CD4-positive, alpha-beta T cell (primary cell): Measurements from ENCODE around the gene CHEK2. TPM values are rescaled to one million over a fixed set of nuclear protein-coding genes. Genes with fewer than 3 reads are reported as not detected.
"Not testable (repeated sequence)": the region's sequence is repeated elsewhere in the genome, so short reads cannot be mapped to it uniquely, and the experiment has no call there.

Source experiments
- ATAC-seq: fragments of 200-7000 bp; cut with Tn5 transposase; one replicate; pipeline ENCODE4 v1.10.0; 2022; ENCODE audit warnings: mild to moderate bottlenecking; ENCODE audit not compliant: poor library complexity
- CTCF ChIA-PET: fragments of 350-600 bp; sonication (Branson Sonifier 250); formaldehyde crosslinking; loops from one replicate; lab custom pipeline; 2021; ENCODE audit warnings: antibody characterized with exemption, inconsistent platforms; lab: Charles Lee
- POLR2A ChIA-PET: fragments of 350-600 bp; sonication (Branson Sonifier 250); formaldehyde crosslinking; loops from one replicate; lab custom pipeline; 2021; ENCODE audit warnings: antibody characterized with exemption, inconsistent platforms; lab: Charles Lee
- DNase-seq, 14 experiments: peaks; one replicate each; pipeline ENCODE4 v3.0.0-alpha.2; 2013 to 2020; ENCODE audit warnings: mixed read lengths in 2 of 14
- H3K27ac ChIP-seq, 2 donors: one replicate each; pipeline versions ENCODE4 v1.5.1 to v1.7.0; 2013; ENCODE audit warnings: low read length in 2 of 2, low read depth in 1 of 2, mild to moderate bottlenecking in 1 of 2
- H3K27me3 ChIP-seq, 2 experiments: 1 replicate in 1 of 2; 2 replicates in 1 of 2; pipeline versions ENCODE4 v1.6.1 to v1.7.0; 2013; ENCODE audit warnings: low read length in 2 of 2, control low read depth in 1 of 2, mild to moderate bottlenecking in 1 of 2, moderate library complexity in 1 of 2; ENCODE audit not compliant: insufficient read depth in 2 of 2, control insufficient read depth in 1 of 2
- H3K36me3 ChIP-seq: one replicate; pipeline ENCODE4 v1.6.1; 2013; ENCODE audit warnings: low read length, control low read depth; ENCODE audit not compliant: insufficient read depth
- H3K4me1 ChIP-seq: one replicate; pipeline ENCODE4 v1.6.1; 2013; ENCODE audit warnings: low read length, control low read depth; ENCODE audit not compliant: insufficient read depth
- H3K4me3 ChIP-seq: one replicate; pipeline ENCODE4 v1.5.1; 2013; ENCODE audit warnings: mild to moderate bottlenecking, low read length, moderate library complexity
- H3K9me3 ChIP-seq, 2 experiments: 1 replicate in 1 of 2; 2 replicates in 1 of 2; pipeline versions ENCODE4 v1.6.1 to v1.7.0; 2013; ENCODE audit warnings: low read length in 2 of 2, mild to moderate bottlenecking in 2 of 2, control low read depth in 1 of 2, moderate library complexity in 1 of 2; ENCODE audit not compliant: control insufficient read depth in 1 of 2, insufficient read depth in 1 of 2
- H3K27ac Mint-ChIP-seq: one replicate; pipeline ENCODE4 v1.8.0; 2020; ENCODE audit warnings: mixed read lengths
- H3K27me3 Mint-ChIP-seq: one replicate; pipeline ENCODE4 v1.8.0; 2021; ENCODE audit warnings: mixed read lengths
- H3K36me3 Mint-ChIP-seq: one replicate; pipeline ENCODE4 v1.8.0; 2021; ENCODE audit warnings: low read depth, mixed read lengths
- H3K4me1 Mint-ChIP-seq: one replicate; pipeline ENCODE4 v1.8.0; 2021; ENCODE audit warnings: low read depth, mixed read lengths
- H3K4me3 Mint-ChIP-seq: one replicate; pipeline ENCODE4 v1.8.0; 2020; ENCODE audit warnings: mild to moderate bottlenecking, mixed read lengths
- H3K9me3 Mint-ChIP-seq: one replicate; pipeline ENCODE4 v1.8.0; 2020; ENCODE audit warnings: mixed read lengths
- intact Hi-C, 2 experiments: fragments of 100-400 bp; cut with DNase I in 1 of 2; cut with micrococcal nuclease in 1 of 2; formaldehyde crosslinking; loops; one replicate each; pipeline versions ENCODE4 v1.15.1 to v1.9.0; 2023 to 2025; cut with DNase I, micrococcal nuclease
- total RNA-seq, 174 experiments: library from RNA in 2 of 174; stranded (reverse) in 2 of 174; gene quantifications; one replicate each; pipeline ENCODE4 v1.2.3 and lab custom pipeline; 2021 to 2026
- TF ChIP-seq, protein P1 (sequence below): fragments of 200-600 bp; IDR thresholded peaks from one replicate; pipeline ENCODE4 v1.8.0; 2022; ENCODE audit warnings: antibody characterized with exemption, mild to moderate bottlenecking

Gene CHEK2
- total RNA-seq, 2 experiments from 2014 or later = 2.6 to 4.0 TPM

- ChIA-PET POLR2A (no interaction called here), CTCF (no interaction called here)
- H3K4me1 ChIP-seq = no peaks in the 10 kb centered on the region
- H3K27ac ChIP-seq = no peak overlapping the region
- Mint-ChIP-seq H3K36me3 (peaks cover 36% of the 10 kb centered on the region), H3K27me3 (no peaks in the 10 kb centered on the region), H3K9me3 (no peaks in the 10 kb centered on the region), H3K4me3 (no peak overlapping the region), H3K27ac (no peak overlapping the region), H3K4me1 (no peaks in the 10 kb centered on the region)
- H3K4me3 ChIP-seq = no peak overlapping the region
- TF ChIP-seq, protein P1, sequence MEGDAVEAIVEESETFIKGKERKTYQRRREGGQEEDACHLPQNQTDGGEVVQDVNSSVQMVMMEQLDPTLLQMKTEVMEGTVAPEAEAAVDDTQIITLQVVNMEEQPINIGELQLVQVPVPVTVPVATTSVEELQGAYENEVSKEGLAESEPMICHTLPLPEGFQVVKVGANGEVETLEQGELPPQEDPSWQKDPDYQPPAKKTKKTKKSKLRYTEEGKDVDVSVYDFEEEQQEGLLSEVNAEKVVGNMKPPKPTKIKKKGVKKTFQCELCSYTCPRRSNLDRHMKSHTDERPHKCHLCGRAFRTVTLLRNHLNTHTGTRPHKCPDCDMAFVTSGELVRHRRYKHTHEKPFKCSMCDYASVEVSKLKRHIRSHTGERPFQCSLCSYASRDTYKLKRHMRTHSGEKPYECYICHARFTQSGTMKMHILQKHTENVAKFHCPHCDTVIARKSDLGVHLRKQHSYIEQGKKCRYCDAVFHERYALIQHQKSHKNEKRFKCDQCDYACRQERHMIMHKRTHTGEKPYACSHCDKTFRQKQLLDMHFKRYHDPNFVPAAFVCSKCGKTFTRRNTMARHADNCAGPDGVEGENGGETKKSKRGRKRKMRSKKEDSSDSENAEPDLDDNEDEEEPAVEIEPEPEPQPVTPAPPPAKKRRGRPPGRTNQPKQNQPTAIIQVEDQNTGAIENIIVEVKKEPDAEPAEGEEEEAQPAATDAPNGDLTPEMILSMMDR = no peak
- H3K27me3 ChIP-seq = no peaks in the 10 kb centered on the region
- intact Hi-C loops = no loop called here
- no peaks in the 10 kb centered on the region for H3K9me3 ChIP-seq
- H3K36me3 ChIP-seq = no peaks in the 10 kb centered on the region
- DNase-seq (no peak), ATAC-seq (no peak)
These were observed 38.7 kb downstream of the CHEK2 start for GRCh38 chr22:28702891-28703290.

GRCh38 chr22:28693041-28693760, 48.4 kb downstream of the CHEK2 start:
- CTCF ChIA-PET, ATAC-seq, H3K27ac Mint-ChIP-seq: not testable (repeated sequence)

DNA sequence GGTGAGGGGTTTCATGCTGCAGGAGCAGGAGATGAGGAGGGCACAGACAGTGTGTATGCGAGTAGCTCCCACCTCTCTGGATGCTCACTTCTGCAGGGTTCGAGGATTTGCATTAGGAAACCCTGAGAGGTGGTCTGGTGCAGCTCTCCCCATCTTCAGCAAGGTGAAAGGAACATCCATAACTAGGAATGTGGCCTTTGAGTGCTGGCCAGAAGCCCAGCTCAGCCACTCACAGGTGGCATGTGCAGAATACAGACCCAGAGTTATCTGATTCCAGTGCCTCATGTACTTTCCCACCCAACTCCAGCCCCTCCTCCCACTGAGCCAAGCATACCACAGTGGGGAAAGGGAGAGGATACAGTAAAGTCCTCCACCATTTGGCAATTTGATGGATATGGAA, 51.8 kb downstream of the CHEK2 start:
- H3K27ac ChIP-seq, H3K9me3 Mint-ChIP-seq, H3K27ac Mint-ChIP-seq, intact Hi-C loops, H3K9me3 ChIP-seq, POLR2A ChIA-PET, H3K4me1 ChIP-seq, ATAC-seq, CTCF ChIA-PET, H3K4me3 ChIP-seq, DNase-seq, H3K4me1 Mint-ChIP-seq, H3K27me3 ChIP-seq, H3K36me3 ChIP-seq, H3K4me3 Mint-ChIP-seq: not testable (repeated sequence)
- Mint-ChIP-seq H3K27me3 (peaks cover 34% of the 10 kb centered on the region), H3K36me3 (peaks cover 23% of the 10 kb centered on the region)

More at GRCh38 chr22:28693041-28693760, 48.4 kb downstream of the CHEK2 start:
- H3K4me1 Mint-ChIP-seq, H3K27me3 ChIP-seq, H3K9me3 ChIP-seq, H3K36me3 ChIP-seq, H3K4me3 ChIP-seq, H3K9me3 Mint-ChIP-seq, H3K27ac ChIP-seq, H3K4me3 Mint-ChIP-seq, POLR2A ChIA-PET, DNase-seq, H3K4me1 ChIP-seq, intact Hi-C loops: not testable (repeated sequence)
- Mint-ChIP-seq H3K36me3 (peaks cover 33% of the 10 kb centered on the region), H3K27me3 (peaks cover 12% of the 10 kb centered on the region)

DNA sequence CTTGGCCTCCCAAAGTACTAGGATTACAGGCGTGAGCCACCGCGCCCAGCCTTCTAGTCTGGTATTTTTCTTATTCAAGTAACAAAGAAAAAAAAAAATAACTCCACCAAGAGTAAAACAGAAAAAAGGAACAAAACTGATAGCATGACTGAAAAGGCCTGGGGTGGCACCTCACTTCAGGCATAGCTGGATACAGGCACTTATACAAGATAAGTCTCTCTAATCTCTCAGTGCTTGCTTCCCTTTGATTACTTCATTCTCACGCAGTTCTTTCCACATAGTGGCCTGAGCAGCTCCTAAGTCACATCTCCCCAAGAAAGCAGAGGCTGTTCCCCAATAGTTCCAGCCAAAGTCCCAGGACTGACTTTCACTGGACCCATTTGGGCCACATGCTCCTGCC, 58.7 kb downstream of the CHEK2 start:
- H3K9me3 ChIP-seq, DNase-seq, POLR2A ChIA-PET, H3K36me3 Mint-ChIP-seq, H3K36me3 ChIP-seq, H3K27ac ChIP-seq, H3K9me3 Mint-ChIP-seq, H3K27ac Mint-ChIP-seq, CTCF ChIA-PET, intact Hi-C loops, ATAC-seq, H3K4me3 Mint-ChIP-seq, H3K4me3 ChIP-seq: not testable (repeated sequence)
- peaks cover 79% of the 10 kb centered on the region for H3K27me3 Mint-ChIP-seq
- H3K27me3 ChIP-seq = peaks cover 26 to 32% of the 10 kb centered on the region in 2 experiments
- peaks cover 16% of the 10 kb centered on the region for H3K4me1 Mint-ChIP-seq
- peaks cover 11% of the 10 kb centered on the region for H3K4me1 ChIP-seq

- DNase-seq = peak in 1 of 14 experiments; percentile 14
- intact Hi-C loops, H3K4me3 ChIP-seq, H3K36me3 Mint-ChIP-seq, H3K27ac ChIP-seq, H3K36me3 ChIP-seq, ATAC-seq, CTCF ChIA-PET, H3K9me3 Mint-ChIP-seq, H3K4me3 Mint-ChIP-seq, POLR2A ChIA-PET, H3K9me3 ChIP-seq, H3K27ac Mint-ChIP-seq: not testable (repeated sequence)
- peaks cover 11% of the 10 kb centered on the region for H3K4me1 ChIP-seq
- peaks cover 73% of the 10 kb centered on the region for H3K27me3 Mint-ChIP-seq
- peaks cover 16% of the 10 kb centered on the region for H3K4me1 Mint-ChIP-seq
- peaks cover 35 to 43% of the 10 kb centered on the region in 2 experiments for H3K27me3 ChIP-seq
These were observed 60.7 kb downstream of the CHEK2 start for GRCh38 chr22:28680813-28681490.

DNA sequence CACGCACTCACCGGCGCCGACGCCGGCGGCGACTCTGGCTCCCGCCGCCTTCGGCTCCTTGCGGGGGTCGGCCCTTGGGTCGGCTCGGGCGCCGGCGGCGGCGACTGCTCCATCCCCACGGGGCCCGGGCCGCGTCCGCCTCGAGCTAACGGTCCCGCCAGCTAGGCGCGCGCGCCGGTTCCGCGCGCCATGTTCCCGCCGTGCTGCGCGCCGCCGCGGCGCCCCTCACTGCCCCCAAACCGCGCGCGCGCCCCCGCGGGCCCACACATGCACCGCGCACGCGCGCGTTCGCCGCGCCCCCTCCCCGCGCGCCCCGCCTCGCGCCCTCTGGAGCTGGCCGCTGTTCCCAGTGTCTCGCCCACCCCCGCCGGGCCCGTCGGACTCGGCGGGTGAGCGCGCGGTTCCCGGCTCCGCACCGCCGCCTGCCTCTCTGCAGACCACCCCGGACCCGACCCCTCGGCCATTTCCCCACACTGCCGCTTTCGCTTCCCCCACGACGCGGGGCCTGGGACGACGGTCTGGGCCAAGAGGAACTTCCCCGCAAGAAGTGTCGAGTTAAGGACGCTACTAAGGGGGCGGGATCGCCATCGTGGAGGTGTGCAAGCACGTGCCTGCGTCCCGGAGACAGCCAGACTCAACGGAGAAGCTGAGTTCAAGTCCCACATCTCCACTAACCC, 61.9 kb downstream of the CHEK2 start, which contains the start of gene TTC28:
Gene TTC28, minus strand, starts transcription at position 230 of the 677 bp plus-strand sequence. Its CDS starts 117 bp downstream, at position 113.
- Mint-ChIP-seq H3K27me3 (peaks cover 75% of the 10 kb centered on the region), H3K4me3 (peak within 1 kb of the TSS; percentile 88), H3K4me1 (peaks cover 21% of the 10 kb centered on the region)
- POLR2A ChIA-PET = interaction anchor here (1.5 kb wide), 1 partner anchor 121 kb away, joined by 4 read pairs; the partner anchor contains the start of gene XBP1
- intact Hi-C loops = loop anchor here (10.0 kb wide), 1 partner anchor 275 kb away; no protein-coding TSS in a partner anchor
- DNase-seq = peak in 5 of 14 experiments; percentile 2 to 49 (median 32)
- H3K4me1 ChIP-seq = peaks cover 12% of the 10 kb centered on the region
- H3K27me3 ChIP-seq = peaks cover 44 to 50% of the 10 kb centered on the region in 2 experiments
- H3K9me3 Mint-ChIP-seq, H3K4me3 ChIP-seq, ATAC-seq, H3K36me3 Mint-ChIP-seq, CTCF ChIA-PET, H3K27ac ChIP-seq, H3K27ac Mint-ChIP-seq, H3K36me3 ChIP-seq, H3K9me3 ChIP-seq: not testable (repeated sequence)
